ENCODE measurements around the gene TMPRSS11A.

GRCh38 chr4:67886281-67886680 lies 77.0 kb downstream of the TMPRSS11A start:
- TF ChIP-seq CTCF (optimal IDR thresholded peaks at IDR 0.05 in 1 of 3, IDR thresholded peaks at IDR 0.05 in 1 of 3, conservative IDR thresholded peaks at IDR 0.05 in 1 of 3; ENCODE audit: extremely low read depth in 1 of 3, insufficient read depth in 2 of 3, low read length in 3 of 3), result no peak
- TF ChIP-seq EZH2 (IDR thresholded peaks at IDR 0.05; ENCODE audit: low read length), result no peak

Measured in keratinocyte (primary cell).